Activated T-cell treated with anti-CD3 and anti-CD28 coated beads, Interleukin-2, amount 50 U/mL, for 1 hour (primary cell): ENCODE measurements around the gene MAP1B.

Experiments
- DNase-seq: peaks from one replicate; pipeline ENCODE4 v3.0.0-alpha.2; 2020

Gene MAP1B

DNA sequence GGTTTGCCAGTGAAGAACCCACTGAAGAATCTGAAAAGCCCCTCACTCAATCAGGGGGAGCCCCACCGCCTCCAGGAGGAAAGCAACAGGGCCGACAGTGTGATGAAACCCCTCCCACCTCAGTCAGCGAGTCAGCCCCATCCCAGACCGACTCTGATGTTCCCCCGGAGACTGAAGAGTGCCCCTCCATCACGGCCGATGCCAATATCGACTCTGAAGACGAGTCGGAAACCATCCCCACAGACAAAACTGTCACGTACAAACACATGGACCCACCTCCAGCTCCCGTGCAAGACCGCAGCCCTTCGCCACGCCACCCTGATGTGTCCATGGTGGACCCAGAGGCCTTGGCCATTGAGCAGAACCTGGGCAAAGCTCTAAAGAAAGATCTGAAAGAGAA, 92.4 kb downstream of the MAP1B start:
- no peak for DNase-seq

DNA sequence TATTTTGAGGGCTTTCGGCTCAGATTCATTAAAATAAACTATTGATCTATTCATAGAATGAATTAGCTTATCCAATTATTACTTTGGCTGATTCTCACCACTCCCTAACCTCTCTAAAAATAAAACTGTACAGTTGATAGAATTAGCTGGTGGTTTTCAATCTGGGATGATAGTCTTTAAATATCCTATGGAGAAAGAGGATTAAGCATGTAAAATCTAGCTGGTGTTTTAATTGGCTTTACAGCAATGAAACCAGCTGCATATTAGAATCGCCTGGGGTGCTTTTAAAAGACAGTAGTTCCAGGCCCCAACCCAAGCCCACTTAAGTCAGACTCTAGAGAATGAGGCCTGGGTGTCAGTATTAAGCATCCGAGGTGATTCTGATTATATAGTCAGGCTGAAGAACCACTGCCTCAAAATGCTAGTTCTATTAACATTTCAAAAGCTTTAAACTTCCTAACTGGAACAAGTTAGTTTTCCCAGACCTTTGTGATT, 95.1 kb downstream of the MAP1B start:
- DNase-seq: no peak

DNA sequence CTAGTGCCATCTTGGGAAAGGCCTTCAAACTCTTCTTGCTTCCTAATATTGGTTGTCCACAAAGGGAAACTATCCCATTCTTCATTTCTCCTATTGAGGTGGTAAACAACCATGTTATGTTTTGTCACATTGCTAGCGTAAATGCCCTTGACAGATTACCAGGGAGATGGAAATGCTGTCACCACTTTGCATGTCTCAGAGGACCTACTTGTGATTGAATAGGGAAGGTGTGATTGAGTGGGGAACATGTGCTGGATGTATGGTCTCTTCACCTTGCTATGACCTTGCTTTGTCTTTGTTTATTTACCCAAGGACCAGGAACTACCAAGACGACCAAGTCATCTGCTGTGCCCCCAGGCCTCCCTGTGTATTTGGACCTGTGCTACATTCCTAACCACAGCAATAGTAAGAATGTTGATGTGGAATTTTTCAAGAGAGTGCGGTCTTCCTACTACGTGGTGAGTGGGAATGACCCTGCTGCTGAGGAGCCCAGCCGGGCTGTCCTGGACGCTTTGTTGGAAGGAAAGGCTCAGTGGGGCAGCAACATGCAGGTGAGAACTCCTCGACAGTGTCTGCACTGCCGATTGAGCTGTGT, 96.1 kb downstream of the MAP1B start:
- DNase-seq: no peak

DNA sequence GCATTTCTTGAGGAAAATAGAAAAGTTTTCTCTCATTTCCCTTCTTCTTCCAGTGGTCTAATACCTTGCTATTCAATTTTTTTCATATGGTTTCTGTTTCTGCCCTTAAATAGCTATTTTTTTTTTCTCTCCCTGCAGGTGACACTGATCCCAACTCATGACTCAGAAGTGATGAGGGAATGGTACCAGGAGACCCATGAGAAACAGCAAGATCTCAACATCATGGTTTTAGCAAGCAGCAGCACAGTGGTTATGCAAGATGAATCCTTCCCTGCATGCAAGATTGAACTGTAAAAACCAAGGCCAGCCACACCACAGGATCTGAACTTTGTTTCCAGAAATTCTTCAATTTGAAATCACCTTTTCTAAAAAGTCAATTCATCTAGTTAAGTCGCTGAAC, 97.7 kb downstream of the MAP1B start:
- no peak for DNase-seq

DNA sequence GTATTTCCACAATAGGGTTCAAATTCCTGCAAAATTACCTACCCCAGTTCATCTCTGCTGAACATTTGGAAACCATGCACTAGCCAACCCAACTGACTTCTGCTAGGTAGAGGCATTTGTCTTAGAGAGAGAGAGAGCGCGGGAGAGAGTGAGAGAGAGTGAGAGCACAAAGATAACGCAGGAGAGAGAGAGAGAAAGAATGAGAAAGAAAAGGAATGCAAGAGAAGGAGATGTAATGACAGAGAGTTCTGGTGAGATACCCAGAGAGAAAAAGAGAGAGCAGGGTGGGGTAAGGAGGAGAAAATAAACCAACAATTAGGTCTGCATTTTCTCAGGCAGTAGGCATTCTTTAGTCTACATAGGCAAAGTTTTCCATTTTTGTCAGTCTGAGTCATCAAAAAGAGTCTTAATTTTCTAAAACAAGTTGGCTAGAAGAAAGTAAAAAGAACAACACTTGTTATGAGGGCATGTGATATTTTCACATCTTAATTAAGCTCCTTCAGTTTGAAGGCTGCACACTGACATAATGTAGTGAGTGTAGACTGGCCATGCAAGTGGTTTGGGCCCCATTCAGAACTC, 98.2 kb downstream of the MAP1B start:
- DNase-seq: no peak

DNA sequence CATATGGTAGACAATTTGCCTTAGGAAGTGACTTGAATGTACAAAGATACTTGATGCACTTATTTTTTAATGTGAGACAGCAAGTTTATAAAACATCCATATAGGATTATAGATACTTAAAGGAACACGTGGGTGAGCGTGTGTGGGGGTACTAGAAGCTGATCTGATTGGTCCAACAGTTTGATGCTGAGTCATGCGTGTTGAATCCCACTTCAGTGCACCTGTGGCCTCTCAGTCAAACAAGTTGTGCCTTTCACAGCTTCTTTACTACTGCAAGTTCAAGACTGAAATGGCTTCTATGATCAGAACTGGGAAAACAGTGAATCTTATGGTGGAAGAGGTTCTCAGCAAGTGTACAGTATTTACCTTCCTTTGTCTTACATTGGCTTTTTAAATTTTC, 98.9 kb downstream of the MAP1B start:
- no peak for DNase-seq

DNA sequence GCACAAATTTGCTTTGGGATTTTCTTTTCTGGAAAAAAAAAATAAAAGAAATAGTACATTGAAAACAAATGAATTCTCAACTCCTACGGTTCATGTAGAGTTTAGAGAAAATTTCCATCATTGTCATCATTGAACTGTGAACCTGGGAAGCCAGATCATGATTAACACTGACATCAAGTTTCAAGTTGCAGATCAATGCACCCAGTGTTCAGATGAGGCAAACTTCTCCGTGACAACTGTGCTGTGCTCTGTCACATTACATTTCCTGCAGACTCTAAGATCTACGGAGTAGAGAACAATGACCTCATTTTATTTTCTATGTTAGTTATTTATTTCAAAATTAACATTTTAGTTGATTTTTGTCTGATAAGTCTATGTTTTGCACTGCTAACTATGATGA, 99.7 kb downstream of the MAP1B start:
- no peak for DNase-seq

DNA sequence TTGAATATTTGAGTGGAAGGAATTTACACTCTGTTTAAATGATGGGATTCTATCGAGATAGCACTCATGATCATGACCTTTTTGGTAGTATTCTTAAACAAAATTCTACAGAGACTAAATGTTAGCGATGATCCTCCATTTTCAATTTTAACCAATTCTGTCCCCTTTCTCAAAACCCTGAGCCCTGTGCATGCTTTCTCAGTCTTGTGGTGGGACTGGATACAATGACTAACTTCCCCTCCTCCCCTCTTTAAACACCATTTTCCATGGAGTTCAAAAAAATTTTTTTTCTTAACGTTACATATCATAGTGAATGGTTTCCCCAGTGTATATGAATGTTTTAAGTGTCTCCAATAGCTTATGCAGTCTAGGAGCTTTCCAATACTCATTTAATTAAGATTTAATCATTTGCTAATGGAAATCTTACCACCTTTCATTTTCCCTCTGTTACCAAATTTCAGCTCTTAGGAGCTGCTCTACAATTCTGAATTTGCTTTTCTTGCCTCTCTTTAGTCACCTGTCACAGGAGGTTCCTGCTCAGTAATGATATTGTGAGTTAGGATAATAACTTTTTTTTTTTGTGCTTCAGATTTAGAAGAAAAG, 101.2 kb downstream of the MAP1B start:
- no peak for DNase-seq

DNA sequence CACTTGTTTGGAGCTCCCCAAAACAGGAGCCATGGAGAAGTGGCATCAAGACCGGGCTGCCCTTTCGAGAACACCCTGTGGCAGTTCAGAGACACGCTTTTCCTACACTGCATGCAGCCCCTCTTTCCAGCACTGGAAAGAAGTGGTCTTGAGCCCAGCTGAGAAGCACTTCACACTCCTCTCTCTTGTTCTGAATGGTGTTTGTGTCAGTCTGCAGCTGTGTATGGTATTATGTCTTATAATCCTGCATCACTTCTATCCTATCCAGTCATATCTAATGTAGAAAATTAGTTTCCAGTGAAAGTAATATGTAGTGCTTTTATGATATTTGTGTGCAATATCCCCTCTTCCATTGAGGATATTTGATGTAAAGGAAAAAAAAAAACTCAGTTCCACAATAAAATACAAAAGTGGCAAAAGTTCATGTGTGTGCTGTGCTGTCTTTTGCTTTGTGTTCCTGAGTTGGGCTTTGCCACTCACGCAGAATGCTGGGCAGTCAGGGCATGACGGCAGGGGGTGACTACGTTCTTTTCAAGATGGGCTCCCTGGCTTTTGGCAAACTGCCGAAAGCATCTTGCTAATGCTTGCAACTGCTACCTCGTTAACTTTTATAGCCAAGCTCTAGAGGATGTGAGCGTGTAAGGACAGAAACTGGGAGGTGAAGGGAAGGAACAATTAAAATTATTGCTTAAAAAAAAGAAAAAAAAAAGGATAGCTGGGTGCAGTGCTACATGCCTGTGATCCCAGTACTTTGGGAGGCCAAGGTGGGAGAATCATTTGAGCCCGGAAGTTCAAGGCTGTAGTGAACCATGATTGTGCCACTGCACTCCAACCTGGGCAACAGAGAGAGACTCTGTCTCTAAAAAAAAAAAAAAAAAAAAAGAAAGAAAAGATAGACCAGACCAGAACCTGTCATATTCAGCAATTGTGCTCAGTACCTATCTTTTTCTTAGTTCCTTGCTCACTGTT, 102.2 kb downstream of the MAP1B start:
- no peak for DNase-seq

DNA sequence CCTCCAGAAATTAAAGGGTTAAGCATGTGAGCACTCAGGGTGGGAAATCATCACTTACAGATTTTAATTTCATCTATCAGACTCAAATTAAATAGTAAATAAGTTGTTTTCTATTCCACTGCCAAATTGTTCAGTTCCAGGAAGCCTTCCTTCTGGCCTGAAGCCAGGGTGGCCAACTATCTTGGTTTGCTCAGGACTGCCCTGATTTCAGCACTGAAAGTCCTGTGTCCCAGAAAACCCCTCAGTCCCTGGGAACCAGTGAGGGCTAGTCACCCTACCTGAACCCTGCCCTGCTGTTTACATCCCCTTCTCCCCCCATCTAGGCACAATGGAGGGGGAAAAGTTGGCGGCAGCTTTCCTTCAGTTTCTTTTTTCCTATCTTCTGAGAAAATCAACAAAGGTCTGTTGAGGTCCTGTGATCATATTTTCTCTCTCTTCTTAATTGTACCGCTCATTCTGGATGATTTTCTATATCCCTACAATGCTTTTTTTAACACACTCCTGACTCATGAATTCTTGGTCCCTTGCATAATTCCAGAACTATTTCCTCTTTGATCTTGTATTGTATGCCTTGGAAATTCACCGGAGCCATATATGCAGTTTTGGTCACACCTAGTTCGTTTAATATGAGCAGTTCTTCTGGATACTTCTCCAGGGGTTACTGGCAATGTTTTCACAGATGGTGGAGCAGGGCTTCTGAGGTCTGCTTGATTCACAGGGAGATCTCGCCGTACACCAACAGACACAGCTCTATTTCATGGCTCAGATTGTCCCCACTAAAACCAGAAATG, 103.8 kb downstream of the MAP1B start:
- DNase-seq: no peak

DNA sequence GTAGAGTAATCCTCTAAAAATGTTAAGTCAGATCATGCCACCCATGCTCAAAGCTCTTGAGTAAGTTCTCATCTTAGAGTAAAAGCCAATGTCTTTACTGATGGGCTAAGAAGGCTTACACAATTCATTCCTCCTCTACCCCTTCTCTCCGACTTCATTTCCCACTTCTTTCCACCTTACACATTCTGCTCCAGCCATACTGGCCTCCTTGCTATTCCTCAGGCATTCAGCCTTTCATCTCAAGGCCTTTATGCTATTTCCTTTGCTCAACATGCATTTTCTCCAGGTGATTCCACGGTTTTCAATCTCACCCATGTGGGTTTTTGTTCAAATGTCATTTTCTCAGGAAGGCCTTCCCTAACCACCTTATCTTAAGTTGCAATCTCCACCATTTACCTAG, 104.9 kb downstream of the MAP1B start:
- DNase-seq: no peak

DNA sequence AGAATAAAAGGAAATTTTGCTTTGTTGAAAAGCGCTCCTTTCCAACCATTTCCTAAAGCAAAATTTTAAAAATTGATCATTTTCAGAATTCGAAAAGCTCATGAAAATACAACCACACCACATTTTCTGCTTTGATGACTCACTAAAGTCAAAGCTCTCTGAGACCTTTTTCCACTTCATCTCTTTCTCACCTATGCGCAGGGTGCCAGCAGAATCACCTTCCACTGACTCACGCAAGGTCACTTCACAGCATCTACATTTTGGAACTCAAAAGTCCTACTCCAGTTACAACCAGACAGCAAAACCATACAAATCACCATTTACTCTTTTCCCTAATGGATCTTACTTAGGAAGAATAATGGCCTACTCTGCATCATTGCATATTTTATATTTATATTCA, 106.2 kb downstream of the MAP1B start:
- no peak for DNase-seq

DNA sequence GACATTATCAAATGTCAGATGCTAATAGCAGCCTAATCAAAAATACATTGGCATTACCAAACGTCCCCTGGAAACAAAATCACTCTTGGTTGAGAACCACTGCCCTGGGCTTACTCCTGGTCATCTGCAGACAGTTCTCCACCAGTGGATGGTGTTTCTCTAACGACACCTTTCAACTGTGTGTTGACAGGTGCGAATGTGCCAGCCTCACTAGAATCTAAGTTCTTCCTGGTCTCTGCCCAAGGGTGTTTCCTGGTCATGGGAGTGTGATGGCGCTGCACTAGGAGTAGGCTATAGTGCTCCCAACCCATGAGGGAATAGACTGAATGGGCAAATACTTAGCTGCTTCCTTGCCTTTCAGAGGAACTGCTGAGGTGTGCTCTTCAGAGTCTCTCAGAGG, 106.9 kb downstream of the MAP1B start:
- no peak for DNase-seq

DNA sequence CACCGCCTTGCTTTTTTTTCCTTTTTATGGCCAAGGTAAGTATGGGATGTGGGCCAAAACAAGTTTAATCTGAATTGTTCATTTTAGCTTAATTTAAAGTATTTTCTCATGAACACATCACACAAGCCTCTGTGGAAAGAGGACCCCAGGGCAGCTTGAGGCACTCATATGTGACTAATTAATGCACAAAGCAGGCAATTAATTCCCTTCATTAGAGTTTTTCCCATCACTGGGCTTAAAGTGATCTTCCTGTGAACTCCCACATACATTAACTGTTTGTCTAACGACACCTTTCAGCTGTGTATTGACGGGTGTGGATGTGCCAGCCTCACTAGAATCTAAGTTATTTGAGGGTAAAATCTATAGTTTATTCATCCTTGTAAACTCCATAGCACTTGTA, 109.5 kb downstream of the MAP1B start:
- no peak for DNase-seq

DNA sequence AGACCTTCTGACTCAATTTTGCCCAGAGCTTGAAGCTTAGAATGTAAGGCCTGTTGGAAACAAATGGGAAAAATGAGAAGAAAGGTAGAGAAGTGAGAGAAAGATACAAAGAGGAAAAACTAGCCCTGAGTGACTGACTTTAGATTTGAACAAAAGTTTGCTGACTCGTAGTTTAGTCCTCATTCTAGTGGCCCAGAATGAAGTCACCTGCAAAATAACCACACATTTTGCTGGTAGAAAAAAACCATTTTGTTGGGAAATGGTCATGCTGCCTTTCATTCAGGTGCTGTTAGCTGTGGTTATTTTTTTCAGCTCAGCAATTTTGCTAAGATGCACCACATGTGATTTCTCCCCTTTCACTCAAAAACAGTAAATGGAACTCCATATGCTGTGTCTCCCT, 113.8 kb downstream of the MAP1B start:
- DNase-seq: no peak

DNA sequence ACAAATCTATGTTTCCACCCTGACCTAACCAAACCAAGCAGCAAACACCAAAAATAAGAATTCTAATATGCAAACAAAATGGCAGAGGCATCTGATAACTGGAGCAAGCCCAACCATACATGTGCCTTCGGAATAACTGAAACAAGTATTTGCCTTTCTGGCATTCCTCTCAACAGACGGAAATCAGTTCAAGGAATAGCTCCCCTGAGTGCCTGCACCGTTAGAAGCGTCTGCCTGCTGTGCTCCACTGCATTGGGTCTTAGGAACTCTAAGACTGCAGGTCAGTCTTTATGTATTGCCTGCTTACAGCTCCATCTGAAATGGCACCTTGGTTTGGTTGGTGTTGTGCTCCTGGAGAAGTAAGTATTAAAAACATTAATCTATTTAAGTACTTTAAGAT, 114.3 kb downstream of the MAP1B start:
- DNase-seq: no peak

DNA sequence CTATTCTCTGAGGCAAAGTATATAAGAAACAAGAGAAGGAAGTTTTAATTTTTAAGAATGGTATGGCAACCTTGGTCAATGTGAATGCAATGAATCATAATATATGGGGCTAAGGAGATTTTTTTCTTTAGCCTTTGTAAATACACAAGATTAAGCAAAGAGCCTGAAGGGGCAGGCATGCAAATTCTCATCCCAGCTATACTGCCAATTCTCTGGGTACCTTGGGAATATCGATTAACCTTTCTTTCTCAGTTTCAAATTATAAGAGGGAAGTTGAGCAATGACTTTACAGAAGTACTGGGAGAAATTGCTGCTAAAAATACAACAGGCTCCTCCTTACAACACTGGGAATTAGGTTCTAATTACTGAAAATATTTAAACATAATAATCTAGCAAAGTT, 115.2 kb downstream of the MAP1B start:
- no peak for DNase-seq

DNA sequence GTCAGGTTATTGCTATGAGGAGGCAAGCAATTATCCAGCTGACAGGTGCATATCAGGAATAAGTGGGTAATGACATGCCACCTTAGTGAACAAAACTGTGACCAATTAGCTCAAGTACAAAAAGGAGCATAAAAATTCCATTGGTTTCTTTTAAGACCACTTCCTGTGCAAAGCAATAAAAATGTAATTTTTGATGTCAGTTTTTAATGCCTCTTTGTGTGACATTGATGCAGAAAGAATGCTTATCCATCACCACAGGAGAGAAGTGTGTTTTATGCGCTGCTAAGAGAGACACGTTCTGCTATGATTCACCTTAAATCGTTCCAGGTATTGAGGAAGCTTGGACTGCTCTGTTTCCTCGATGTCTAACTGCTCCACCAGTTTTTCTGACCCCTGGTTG, 116.1 kb downstream of the MAP1B start:
- DNase-seq: no peak

DNA sequence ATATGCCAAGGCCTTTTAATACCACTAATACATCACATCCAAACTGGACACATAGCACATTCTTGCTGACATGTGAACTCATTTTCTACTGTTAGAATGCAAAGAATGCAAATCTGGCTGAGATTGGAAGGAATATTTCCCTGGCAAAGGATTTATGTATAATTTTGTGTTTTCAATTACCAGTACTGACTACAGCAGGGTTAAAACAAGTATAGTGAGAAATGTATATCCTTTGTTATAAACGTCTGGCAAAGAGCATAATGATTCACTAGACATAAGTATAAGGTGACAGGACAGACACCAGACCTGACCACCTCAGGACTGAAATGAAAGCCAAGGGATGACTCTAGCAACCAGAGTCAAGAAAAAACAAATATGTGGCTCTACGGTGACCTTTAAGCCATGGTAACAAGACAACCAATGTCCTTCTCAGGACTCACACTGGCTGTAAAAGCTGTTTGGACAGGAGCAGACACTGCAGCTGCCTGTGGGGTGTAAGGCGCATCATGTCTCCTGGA, 117.7 kb downstream of the MAP1B start:
- DNase-seq: no peak

DNA sequence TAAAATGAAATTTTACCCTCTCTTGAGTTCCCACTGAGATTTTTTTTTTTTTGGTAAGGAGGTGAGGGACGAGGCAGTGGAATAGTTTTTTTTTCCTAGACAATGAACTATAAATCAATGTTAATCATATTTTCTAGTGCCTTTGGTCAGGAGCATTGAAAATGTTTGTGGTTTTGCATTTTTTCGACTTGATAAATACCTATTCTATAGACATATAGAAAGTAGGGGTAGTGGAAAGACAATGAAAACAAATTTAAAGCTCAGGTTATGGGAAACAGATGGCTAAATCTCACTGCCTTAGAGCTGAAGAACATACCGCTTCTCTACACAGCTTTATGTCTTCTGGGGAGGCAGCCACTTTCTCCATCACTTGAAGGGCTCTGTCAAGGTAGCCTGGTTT, 118.5 kb downstream of the MAP1B start:
- DNase-seq: no peak

DNA sequence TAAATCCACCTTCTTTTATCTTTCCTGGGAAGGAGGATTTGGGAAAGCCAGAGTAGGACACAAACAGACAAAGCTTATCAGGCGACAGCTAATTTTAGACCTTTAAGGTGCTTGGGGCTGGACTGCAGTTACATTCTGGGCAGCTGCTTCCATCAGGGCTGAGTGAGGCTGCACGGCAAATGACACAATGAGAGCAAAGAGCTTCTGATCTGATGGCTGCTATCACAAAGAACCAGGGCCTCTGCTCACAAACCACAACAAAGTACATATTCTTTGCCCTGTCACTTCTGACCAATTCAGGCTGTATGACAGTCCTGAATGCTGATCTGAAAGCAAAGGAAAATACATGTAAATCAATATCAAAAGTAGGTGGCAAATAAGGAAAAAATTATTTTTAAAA, 119.7 kb downstream of the MAP1B start:
- DNase-seq: no peak

DNA sequence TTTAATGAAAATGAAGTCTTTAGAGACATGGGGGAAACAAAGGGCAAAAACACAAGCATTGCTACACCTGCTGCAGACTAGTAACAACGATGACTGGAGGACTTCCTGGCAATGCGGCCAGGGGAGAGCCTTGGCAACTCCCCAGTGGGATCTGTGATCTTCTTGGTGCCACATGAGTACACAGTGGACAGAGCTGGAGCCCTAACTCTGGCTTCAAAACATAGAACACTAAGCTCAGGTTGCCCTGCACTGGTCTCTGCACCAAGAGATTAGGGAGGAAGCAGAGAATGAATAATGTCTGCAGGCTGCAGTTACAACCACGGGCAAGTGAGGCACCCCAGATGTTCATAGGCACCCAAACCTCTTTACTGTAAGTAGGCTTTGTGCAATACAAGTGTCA, 121.7 kb downstream of the MAP1B start:
- DNase-seq: no peak
